Endothelial cell of umbilical vein (primary cell): ENCODE measurements around the gene MVB12B. TPM values are rescaled to one million over a fixed set of nuclear protein-coding genes. Genes with fewer than 3 reads are reported as not detected.

Experiments
- BruUV-seq: library from RNA; stranded (reverse); fragments of 400-500 nt; replicated peaks from 2 replicates; lab custom pipeline; 2021; lab: Mats Ljungman, UMichigan
- CTCF ChIA-PET: fragments of 300-600, 350-600 bp; sonication (Branson Sonifier 250); formaldehyde crosslinking; loops from one replicate; lab custom pipeline; 2021; ENCODE audit warnings: antibody characterized with exemption, inconsistent platforms; lab: Charles Lee
- POLR2A ChIA-PET: fragments of 300-600, 350-600 bp; sonication (Branson Sonifier 250); formaldehyde crosslinking; loops from one replicate; lab custom pipeline; 2021; ENCODE audit warnings: antibody characterized with exemption, inconsistent platforms; lab: Charles Lee
- DNase-seq: peaks from one replicate; pipeline ENCODE4 v3.0.0-alpha.2; 2011; ENCODE audit warnings: low read depth, low spot score
- FAIRE-seq: peaks from 2 replicates; lab custom pipeline; 2011; peaks lifted over from hg19 to GRCh38; lab: Jason Lieb, UNC
- H2AFZ ChIP-seq: 2 replicates; pipeline ENCODE4 v1.6.0; 2012; ENCODE audit warnings: low read depth, low read length, control low read depth, inconsistent platforms
- H3K27ac ChIP-seq: 2 replicates; pipeline ENCODE4 v1.5.1; 2011; ENCODE audit warnings: low read depth, mild to moderate bottlenecking, control low read depth, low read length, moderate library complexity; ENCODE audit not compliant: insufficient read depth
- H3K27me3 ChIP-seq, 2 experiments: 2 replicates each; pipeline versions ENCODE4 v1.6.0 to v1.6.1; 2011; ENCODE audit warnings: low read length in 2 of 2, mixed read lengths in 1 of 2; ENCODE audit not compliant: control insufficient read depth in 2 of 2, insufficient read depth in 2 of 2
- H3K36me3 ChIP-seq, 2 experiments: 2 replicates in 1 of 2; 3 replicates in 1 of 2; pipeline ENCODE4 v1.5.1; 2011; ENCODE audit warnings: low read length in 2 of 2, mild to moderate bottlenecking in 1 of 2, moderate library complexity in 1 of 2; ENCODE audit not compliant: control insufficient read depth in 2 of 2, insufficient read depth in 2 of 2; ENCODE audit errors: extremely low read depth in 1 of 2
- H3K4me1 ChIP-seq: 3 replicates; pipeline ENCODE4 v1.5.1; 2011; ENCODE audit warnings: mild to moderate bottlenecking, low read length; ENCODE audit not compliant: control insufficient read depth, insufficient read depth; ENCODE audit errors: extremely low read depth
- H3K4me2 ChIP-seq: 2 replicates; pipeline ENCODE4 v1.6.1; 2011; ENCODE audit warnings: low read length, control low read depth, mixed read lengths; ENCODE audit not compliant: insufficient read depth
- H3K4me3 ChIP-seq, 3 experiments: fragments of 200-600 bp in 1 of 3; sonication (generic), shearing (Covaris generic) in 1 of 3; replicated peaks in 1 of 3; 2 replicates each; pipeline ENCODE4 v1.5.1; 2011 to 2016; ENCODE audit warnings: control low read depth in 3 of 3, low read length in 3 of 3, mild to moderate bottlenecking in 2 of 3, inconsistent platforms in 1 of 3, low read depth in 1 of 3, moderate library complexity in 1 of 3; ENCODE audit not compliant: insufficient read depth in 1 of 3
- H3K79me2 ChIP-seq: 2 replicates; pipeline ENCODE4 v1.6.0; 2012; ENCODE audit warnings: low read length, inconsistent platforms; ENCODE audit not compliant: control insufficient read depth, insufficient read depth
- H3K9ac ChIP-seq: replicated peaks from 2 replicates; pipeline ENCODE3; 2011; ENCODE audit warnings: low read length, control low read depth; ENCODE audit not compliant: insufficient read depth; ENCODE audit errors: extremely low read depth
- H3K9me1 ChIP-seq: replicated peaks from 3 replicates; pipeline ENCODE4 v1.6.0; 2011; ENCODE audit warnings: mild to moderate bottlenecking, low read length; ENCODE audit not compliant: control insufficient read depth, insufficient read depth; ENCODE audit errors: extremely low read depth
- H3K9me3 ChIP-seq: replicated peaks from 2 replicates; pipeline ENCODE4 v1.5.1; 2012; ENCODE audit warnings: low read length, inconsistent platforms; ENCODE audit not compliant: control insufficient read depth, insufficient read depth
- H4K20me1 ChIP-seq: replicated peaks from 2 replicates; pipeline ENCODE3; 2011; ENCODE audit warnings: mild to moderate bottlenecking, low read length; ENCODE audit not compliant: control insufficient read depth, insufficient read depth; ENCODE audit errors: extremely low read depth
- CTCF ChIP-seq, 2 donors: IDR thresholded peaks; 1 replicate in 1 of 2; 2 replicates in 1 of 2; pipeline ENCODE4 v1.5.1; 2011; ENCODE audit warnings: low read length in 2 of 2, mild to moderate bottlenecking in 2 of 2, moderate library complexity in 2 of 2, control low read depth in 1 of 2, inconsistent platforms in 1 of 2, low read depth in 1 of 2; ENCODE audit not compliant: insufficient read depth in 1 of 2; ENCODE audit errors: extremely low read depth in 1 of 2
- EZH2 ChIP-seq: IDR thresholded peaks from 2 replicates; pipeline ENCODE4 v1.6.1; 2012; ENCODE audit warnings: borderline replicate concordance, low read depth, mild to moderate bottlenecking, moderate library complexity, low read length, inconsistent platforms; ENCODE audit not compliant: severe bottlenecking
- FOS ChIP-seq: IDR thresholded peaks from 2 replicates; pipeline ENCODE4 v1.6.1; 2011; ENCODE audit warnings: mild to moderate bottlenecking, low read length, moderate library complexity, borderline replicate concordance; ENCODE audit not compliant: insufficient read depth
- GATA2 ChIP-seq: IDR thresholded peaks from 2 replicates; pipeline ENCODE4 v1.7.0; 2011; ENCODE audit warnings: low read depth, mild to moderate bottlenecking, moderate library complexity, mixed read lengths, low read length; ENCODE audit not compliant: insufficient read length, insufficient read depth
- JUN ChIP-seq: IDR thresholded peaks from 2 replicates; pipeline ENCODE4 v1.6.1; 2011; ENCODE audit warnings: borderline replicate concordance, low read depth; ENCODE audit not compliant: insufficient read length, insufficient read depth
- MYC ChIP-seq: IDR thresholded peaks from one replicate; pipeline ENCODE4 v1.6.1; 2011; ENCODE audit warnings: mild to moderate bottlenecking, low read depth, low read length
- POLR2A ChIP-seq: IDR thresholded peaks from 2 replicates; pipeline ENCODE4 v1.6.1; 2012; ENCODE audit warnings: low read depth, mild to moderate bottlenecking, control low read depth, low read length
- POLR2AphosphoS5 ChIP-seq: IDR thresholded peaks from 2 replicates; pipeline ENCODE4 v1.6.1; 2012; ENCODE audit warnings: low read depth, mild to moderate bottlenecking, control low read depth, low read length, moderate library complexity; ENCODE audit not compliant: insufficient read depth
- dilution Hi-C: fragments of 300-500 bp; cut with MboI; formaldehyde crosslinking; loops from one replicate; pipeline ENCODE4 v1.15.0; 2019; ENCODE audit warnings: low sequenced_read_pairs; ENCODE audit not compliant: extremely low pct_ligation_motif_present
- intact Hi-C: fragments of 100-400 bp; cut with micrococcal nuclease; formaldehyde crosslinking; loops from one replicate; pipeline ENCODE4 v1.10.0; 2022
- polyA plus RNA-seq, 4 experiments: library from polyadenylated mRNA; depleted of rRNA in 3 of 4; stranded (reverse) in 3 of 4; unstranded in 1 of 4; fragments of >200 nt; gene quantifications; 2 replicates each; pipeline versions ENCODE4 v1.2.1 to v1.2.3, GENCODE V29; 2011 to 2012; ENCODE audit warnings: missing spikeins in 1 of 4
- total RNA-seq: library from RNA; stranded (reverse); gene quantifications from 2 replicates; pipeline ENCODE4 v1.2.3, GENCODE V29; 2021
- TF ChIP-seq, protein P1 (sequence below): IDR thresholded peaks from 2 replicates; pipeline ENCODE4 v1.6.1; 2011; ENCODE audit not compliant: insufficient read depth, insufficient read length

MVB12B gene
- total and polyA plus RNA-seq, 2 donors (not counting 3 experiments of a cell fraction or from before 2014, with no cell fraction given), result 6.6 to 17.3 TPM

DNA sequence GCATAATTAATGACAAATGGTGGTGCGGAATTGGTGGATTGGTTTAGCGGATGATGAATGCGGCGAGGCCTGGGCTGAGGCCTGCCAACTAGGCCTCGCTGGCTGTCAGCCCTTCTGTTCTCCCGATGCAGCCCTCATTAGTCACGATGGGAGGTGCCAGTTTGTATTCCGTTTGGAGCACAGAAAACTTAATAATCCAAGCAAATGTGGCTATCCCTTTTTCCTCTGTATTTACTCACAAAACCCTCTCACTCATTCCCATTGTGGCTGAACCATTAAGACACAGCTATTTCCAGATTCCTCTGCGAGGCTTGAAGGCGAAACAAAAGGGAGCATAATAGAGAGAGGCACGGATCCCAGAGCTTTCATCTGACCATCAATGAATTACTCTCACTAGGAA is 114.3 kb downstream of the MVB12B start:
- H2AFZ ChIP-seq, result no peak overlapping the region
- H3K4me3 ChIP-seq, result no peak overlapping the region
- H3K27me3 ChIP-seq, result no peaks in the 10 kb centered on the region
- no peak overlapping the region for H3K27ac ChIP-seq
- H3K4me1 ChIP-seq, result no peaks in the 10 kb centered on the region
- no peaks in the 10 kb centered on the region for H3K79me2 ChIP-seq
- DNase-seq (no peak), FAIRE-seq (no peak)
- dilution Hi-C loops, result no loop called here
- intact Hi-C loops, result no loop called here
- BruUV-seq, result no TSS peak
- H3K36me3 ChIP-seq, result no peaks in the 10 kb centered on the region
- TF ChIP-seq, protein P1, sequence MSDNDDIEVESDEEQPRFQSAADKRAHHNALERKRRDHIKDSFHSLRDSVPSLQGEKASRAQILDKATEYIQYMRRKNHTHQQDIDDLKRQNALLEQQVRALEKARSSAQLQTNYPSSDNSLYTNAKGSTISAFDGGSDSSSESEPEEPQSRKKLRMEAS, result no peak
- TF ChIP-seq FOS, result no peak
- TF ChIP-seq POLR2AphosphoS5, result no peak
- no peak for TF ChIP-seq MYC
- TF ChIP-seq CTCF (IDR thresholded peaks at IDR 0.05; ENCODE audit: extremely low read depth in 1 of 2, insufficient read depth in 1 of 2, low read depth in 1 of 2, low read length in 2 of 2), result no peak
- CTCF ChIA-PET, result interaction anchor here (2.8 kb wide), 1 partner anchor 14 kb away, joined by 14 read pairs; no protein-coding TSS in a partner anchor
- no peaks in the 10 kb centered on the region for H4K20me1 ChIP-seq
- no peaks in the 10 kb centered on the region for H3K9me3 ChIP-seq
- H3K9ac ChIP-seq, result no peak overlapping the region
- H3K9me1 ChIP-seq, result no peaks in the 10 kb centered on the region
- POLR2A ChIA-PET, result no interaction called here
- no peak overlapping the region for H3K4me2 ChIP-seq

DNA sequence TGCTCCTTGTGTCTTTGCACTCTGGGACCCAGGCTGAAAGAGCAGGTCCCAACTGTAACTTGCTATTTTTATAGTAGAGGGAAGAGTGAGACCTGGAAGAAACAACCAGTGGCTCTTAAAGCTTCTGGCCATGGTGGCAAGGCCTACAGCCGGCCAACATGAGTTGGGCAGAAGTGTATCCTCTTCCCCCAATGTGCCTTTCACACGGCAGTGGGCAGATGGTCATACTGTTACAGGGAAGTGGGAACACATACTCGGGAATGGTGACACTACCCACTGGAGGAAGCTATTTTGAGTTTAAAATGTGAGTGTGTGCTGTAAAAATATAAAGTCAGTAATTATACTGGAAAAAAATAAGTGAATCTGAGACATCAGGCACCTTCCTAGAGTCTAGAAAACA is 116.0 kb downstream of the MVB12B start:
- Histone ChIP-seq H3K4me2 (no peak overlapping the region), H3K4me1 (no peaks in the 10 kb centered on the region), H3K27me3 (no peaks in the 10 kb centered on the region), H3K27ac (no peak overlapping the region), H3K4me3 (no peak overlapping the region), H3K36me3 (no peaks in the 10 kb centered on the region), H3K9me3 (no peaks in the 10 kb centered on the region), H3K79me2 (no peaks in the 10 kb centered on the region), H2AFZ (no peak overlapping the region), H3K9me1 (no peaks in the 10 kb centered on the region), H3K9ac (no peak overlapping the region), H4K20me1 (no peaks in the 10 kb centered on the region)
- intact Hi-C loops, result no loop called here
- no TSS peak for BruUV-seq
- dilution Hi-C loops, result no loop called here
- TF ChIP-seq FOS (no peak), CTCF (IDR thresholded peaks at IDR 0.05; ENCODE audit: extremely low read depth in 1 of 2, insufficient read depth in 1 of 2, low read depth in 1 of 2, low read length in 2 of 2) (no peak), MYC (no peak), POLR2AphosphoS5 (no peak), POLR2A (no peak), EZH2 (no peak), JUN (no peak), GATA2 (no peak)
- TF ChIP-seq, protein P1, result no peak
- ChIA-PET CTCF (interaction anchor here (2.1 to 2.8 kb wide), 2 partner anchors 16 to 44 kb away, joined by 9 to 14 read pairs; no protein-coding TSS in a partner anchor), POLR2A (no interaction called here)
- no peak for FAIRE-seq
- no peak for DNase-seq
